ENCODE measurements around the gene PPP1R14B. TPM values are rescaled to one million over a fixed set of nuclear protein-coding genes. Genes with fewer than 3 reads are reported as not detected.

Gene PPP1R14B
- total and polyA plus RNA-seq, 4 donors: 24.2 to 57.6 (median 38.3) TPM

DNA sequence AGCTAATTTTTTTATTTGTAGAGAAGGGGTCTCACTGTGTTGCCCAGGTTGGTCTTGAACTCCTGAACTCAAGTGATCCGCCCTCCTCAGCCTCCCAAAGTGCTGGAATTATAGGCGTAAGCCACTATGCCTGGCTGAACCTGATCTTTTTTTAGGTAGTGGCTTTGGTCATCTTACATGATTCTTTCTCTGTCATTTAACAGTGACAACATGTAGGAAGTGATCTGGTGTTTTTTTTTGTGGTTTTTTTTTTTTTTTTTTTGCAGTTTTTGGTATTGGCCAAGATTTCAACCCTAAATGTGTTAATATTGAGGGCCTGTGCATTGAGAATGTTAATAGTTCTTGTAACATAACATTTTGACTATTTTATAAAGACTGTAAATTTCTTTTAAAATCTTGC, 48.2 kb downstream of the PPP1R14B start:
- Histone ChIP-seq H3K4me3 (ENCODE audit: low read depth in 1 of 3, low read length in 3 of 3) (no peak overlapping the region), H3K9ac (ENCODE audit: low read depth in 1 of 2, low read length in 2 of 2) (no peak overlapping the region), H3K9me3 (ENCODE audit: control insufficient read depth in 4 of 4, low read length in 3 of 4) (no peaks in the 10 kb centered on the region), H3K27me3 (ENCODE audit: control insufficient read depth in 4 of 4, insufficient read depth in 4 of 4, low read length in 3 of 4) (no peaks in the 10 kb centered on the region), H3K4me1 (ENCODE audit: control insufficient read depth in 4 of 4, insufficient read depth in 4 of 4, low read length in 3 of 4) (peaks cover 0 to 6% (median 0%) of the 10 kb centered on the region in 4 donors), H3K27ac (ENCODE audit: low read depth in 1 of 2, low read length in 2 of 2) (no peak overlapping the region), H3K36me3 (ENCODE audit: control insufficient read depth in 4 of 4, insufficient read depth in 3 of 4, low read depth in 1 of 4, low read length in 3 of 4) (peaks cover 24 to 77% (median 68%) of the 10 kb centered on the region in 4 donors)
- 94% methylated on average over 2 of the region's 2 CpGs for WGBS
- DNase-seq (ENCODE audit: low spot score): no peak
- TF ChIP-seq EGR1 (IDR thresholded peaks at IDR 0.05; ENCODE audit: low read depth in 2 of 2) (no peak), REST (IDR thresholded peaks at IDR 0.05) (no peak), SP1 (IDR thresholded peaks at IDR 0.05) (no peak), TAF1 (conservative IDR thresholded peaks at IDR 0.05) (no peak), HNF4A (conservative IDR thresholded peaks at IDR 0.05) (no peak), FOXA1 (IDR thresholded peaks at IDR 0.05) (no peak), NR2F2 (IDR thresholded peaks at IDR 0.05) (no peak), RXRA (IDR thresholded peaks at IDR 0.05) (no peak), RAD21 (IDR thresholded peaks at IDR 0.05) (no peak), JUND (IDR thresholded peaks at IDR 0.05) (no peak), GABPA (IDR thresholded peaks at IDR 0.05 in 1 of 2, conservative IDR thresholded peaks at IDR 0.05 in 1 of 2) (no peak), MAX (IDR thresholded peaks at IDR 0.05) (no peak), HNF4G (IDR thresholded peaks at IDR 0.05) (no peak)
- TF ChIP-seq, protein P1, sequence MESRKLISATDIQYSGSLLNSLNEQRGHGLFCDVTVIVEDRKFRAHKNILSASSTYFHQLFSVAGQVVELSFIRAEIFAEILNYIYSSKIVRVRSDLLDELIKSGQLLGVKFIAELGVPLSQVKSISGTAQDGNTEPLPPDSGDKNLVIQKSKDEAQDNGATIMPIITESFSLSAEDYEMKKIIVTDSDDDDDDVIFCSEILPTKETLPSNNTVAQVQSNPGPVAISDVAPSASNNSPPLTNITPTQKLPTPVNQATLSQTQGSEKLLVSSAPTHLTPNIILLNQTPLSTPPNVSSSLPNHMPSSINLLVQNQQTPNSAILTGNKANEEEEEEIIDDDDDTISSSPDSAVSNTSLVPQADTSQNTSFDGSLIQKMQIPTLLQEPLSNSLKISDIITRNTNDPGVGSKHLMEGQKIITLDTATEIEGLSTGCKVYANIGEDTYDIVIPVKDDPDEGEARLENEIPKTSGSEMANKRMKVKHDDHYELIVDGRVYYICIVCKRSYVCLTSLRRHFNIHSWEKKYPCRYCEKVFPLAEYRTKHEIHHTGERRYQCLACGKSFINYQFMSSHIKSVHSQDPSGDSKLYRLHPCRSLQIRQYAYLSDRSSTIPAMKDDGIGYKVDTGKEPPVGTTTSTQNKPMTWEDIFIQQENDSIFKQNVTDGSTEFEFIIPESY (IDR thresholded peaks at IDR 0.05): no peak
- TF ChIP-seq, protein P2, sequence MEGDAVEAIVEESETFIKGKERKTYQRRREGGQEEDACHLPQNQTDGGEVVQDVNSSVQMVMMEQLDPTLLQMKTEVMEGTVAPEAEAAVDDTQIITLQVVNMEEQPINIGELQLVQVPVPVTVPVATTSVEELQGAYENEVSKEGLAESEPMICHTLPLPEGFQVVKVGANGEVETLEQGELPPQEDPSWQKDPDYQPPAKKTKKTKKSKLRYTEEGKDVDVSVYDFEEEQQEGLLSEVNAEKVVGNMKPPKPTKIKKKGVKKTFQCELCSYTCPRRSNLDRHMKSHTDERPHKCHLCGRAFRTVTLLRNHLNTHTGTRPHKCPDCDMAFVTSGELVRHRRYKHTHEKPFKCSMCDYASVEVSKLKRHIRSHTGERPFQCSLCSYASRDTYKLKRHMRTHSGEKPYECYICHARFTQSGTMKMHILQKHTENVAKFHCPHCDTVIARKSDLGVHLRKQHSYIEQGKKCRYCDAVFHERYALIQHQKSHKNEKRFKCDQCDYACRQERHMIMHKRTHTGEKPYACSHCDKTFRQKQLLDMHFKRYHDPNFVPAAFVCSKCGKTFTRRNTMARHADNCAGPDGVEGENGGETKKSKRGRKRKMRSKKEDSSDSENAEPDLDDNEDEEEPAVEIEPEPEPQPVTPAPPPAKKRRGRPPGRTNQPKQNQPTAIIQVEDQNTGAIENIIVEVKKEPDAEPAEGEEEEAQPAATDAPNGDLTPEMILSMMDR (IDR thresholded peaks at IDR 0.05; ENCODE audit: low read depth, low read length, missing input control): no peak
- TF ChIP-seq, protein P3, sequence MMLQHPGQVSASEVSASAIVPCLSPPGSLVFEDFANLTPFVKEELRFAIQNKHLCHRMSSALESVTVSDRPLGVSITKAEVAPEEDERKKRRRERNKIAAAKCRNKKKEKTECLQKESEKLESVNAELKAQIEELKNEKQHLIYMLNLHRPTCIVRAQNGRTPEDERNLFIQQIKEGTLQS (IDR thresholded peaks at IDR 0.05): no peak

- no peaks in the 10 kb centered on the region for H3K9me3 ChIP-seq (ENCODE audit: control insufficient read depth in 4 of 4, low read length in 3 of 4)
- 90% methylated on average over 9 of the region's 9 CpGs for WGBS
- H3K4me1 ChIP-seq (ENCODE audit: control insufficient read depth in 4 of 4, insufficient read depth in 4 of 4, low read length in 3 of 4): peaks cover 0 to 6% (median 0%) of the 10 kb centered on the region in 4 donors
- DNase-seq (ENCODE audit: low spot score): no peak
- no peak overlapping the region for H3K27ac ChIP-seq (ENCODE audit: low read depth in 1 of 2, low read length in 2 of 2)
- H3K4me3 ChIP-seq (ENCODE audit: low read depth in 1 of 3, low read length in 3 of 3): no peak overlapping the region
- H3K27me3 ChIP-seq (ENCODE audit: control insufficient read depth in 4 of 4, insufficient read depth in 4 of 4, low read length in 3 of 4): no peaks in the 10 kb centered on the region
- peaks cover 21 to 70% (median 62%) of the 10 kb centered on the region in 4 donors for H3K36me3 ChIP-seq (ENCODE audit: control insufficient read depth in 4 of 4, insufficient read depth in 3 of 4, low read depth in 1 of 4, low read length in 3 of 4)
- H3K9ac ChIP-seq (ENCODE audit: low read depth in 1 of 2, low read length in 2 of 2): no peak overlapping the region
- TF ChIP-seq RAD21 (IDR thresholded peaks at IDR 0.05) (no peak), MAX (IDR thresholded peaks at IDR 0.05) (no peak), JUND (IDR thresholded peaks at IDR 0.05) (no peak), SP1 (IDR thresholded peaks at IDR 0.05) (no peak), HNF4G (IDR thresholded peaks at IDR 0.05) (no peak), EGR1 (IDR thresholded peaks at IDR 0.05; ENCODE audit: low read depth in 2 of 2) (no peak), FOXA2 (IDR thresholded peaks at IDR 0.05) (no peak), NR2F2 (IDR thresholded peaks at IDR 0.05) (no peak), GABPA (IDR thresholded peaks at IDR 0.05 in 1 of 2, conservative IDR thresholded peaks at IDR 0.05 in 1 of 2) (no peak), FOXA1 (IDR thresholded peaks at IDR 0.05) (no peak), YY1 (IDR thresholded peaks at IDR 0.05) (no peak)
- TF ChIP-seq, protein P2 (IDR thresholded peaks at IDR 0.05; ENCODE audit: low read depth, low read length, missing input control): no peak
- TF ChIP-seq, protein P1 (IDR thresholded peaks at IDR 0.05): no peak
Observed at GRCh38 chr11:64196626-64197025, 50.1 kb downstream of the PPP1R14B start.
